Heart left ventricle (tissue), 13 donors: ENCODE data around the gene C5.

ENCODE experiments used
- CTCF ChIP-seq, 12 donors: fragments of 200-600 bp; sonication (generic) in 4 of 12; IDR thresholded peaks; one replicate each; pipeline versions ENCODE4 v1.5.0 to v1.8.0; 2018 to 2022; ENCODE audit warnings: antibody characterized with exemption in 12 of 12, mild to moderate bottlenecking in 5 of 12
- POLR2A ChIP-seq, 2 donors: fragments of 450-650 bp; IDR thresholded peaks; one replicate each; pipeline ENCODE4 v1.6.1; 2017; ENCODE audit warnings: antibody characterized with exemption in 2 of 2, mild to moderate bottlenecking in 2 of 2, moderate library complexity in 2 of 2
- donor health status: ischemic (EF 13 %, LVEDD 7.1; RV severe dilation, severe dysfunction).
- donor health status: DM: no; HTN: yes; CAD: no.
- donor health status: DM: no; HTN: no; CAD: no.
- donor health status: ischemic (EF 25% LVEDD 6.9; RV normal size, moderate dysfunction).
- donor health status: ischemic (EF 25% LVEDD 5.7; RV mildly dilated, moderate dysfunction).
- donor health status: ischemic (EF 35%, LVEDD 5.7; RV mildly dilated, moderate dysfunction).
- donor health status: nonischemic (EF 11% LVEDD 7.7; RV severe dilation, severe dysfunction).
- donor health status: DM: yes; HTN: yes; CAD: no.
- donor health status: PGD.
- donor health status: ischemic (EF 29% LVEDD 5.4; RV normal size, mild dysfunction).
- donor health status: nonischemic (EF 23%, LVEDD 6.1; RV moderate dilation, normal function).

GRCh38 chr9:120985819-120986222 lies 64.3 kb downstream of the C5 start:
- TF ChIP-seq POLR2A (IDR thresholded peaks at IDR 0.05) (no peak), CTCF (IDR thresholded peaks at IDR 0.05) (peak in 11 of 12 donors; percentile 27 to 56 (median 50))
